PC-3 (cell line): Measurements from ENCODE around the gene HSD17B12. TPM values are rescaled to one million over a fixed set of nuclear protein-coding genes. Genes with fewer than 3 reads are reported as not detected.

Experiments
- ATAC-seq: fragments of 200-7000 bp; cut with Tn5 transposase; 2 replicates; pipeline ENCODE4 v1.9.1; 2020; ENCODE audit warnings: mild to moderate bottlenecking, moderate library complexity
- BruUV-seq: library from RNA; stranded (reverse); fragments of 400-500 nt; replicated peaks from 2 replicates; lab custom pipeline; 2021; lab: Mats Ljungman, UMichigan
- CTCF ChIA-PET: fragments of 300-600 bp; sonication (Branson Sonifier 250); formaldehyde crosslinking; loops from one replicate; lab custom pipeline; 2022; ENCODE audit warnings: antibody characterized with exemption; lab: Charles Lee
- POLR2A ChIA-PET: fragments of 300-600 bp; sonication (Branson Sonifier 250); formaldehyde crosslinking; loops from one replicate; lab custom pipeline; 2022; ENCODE audit warnings: antibody characterized with exemption; ENCODE audit not compliant: unreplicated experiment; lab: Charles Lee
- DNase-seq: peaks from one replicate; pipeline ENCODE4 v3.0.0-alpha.2; 2015
- H2AFZ ChIP-seq: fragments of 300-600 bp; sonication (generic); 2 replicates; pipeline ENCODE4 v1.6.0; 2016; ENCODE audit warnings: antibody characterized with exemption, low read length
- H3F3A ChIP-seq: fragments of 300-600 bp; sonication (generic); one replicate; pipeline ENCODE4 v1.6.0; 2017; ENCODE audit warnings: antibody characterized with exemption, low read length, control low read depth, mild to moderate bottlenecking; ENCODE audit not compliant: unreplicated experiment
- H3K27ac ChIP-seq: fragments of 300-600 bp; sonication (generic); 2 replicates; pipeline ENCODE4 v1.5.1; 2016; ENCODE audit warnings: mild to moderate bottlenecking, low read length
- H3K27me3 ChIP-seq: fragments of 300-600 bp; sonication (generic); 2 replicates; pipeline ENCODE4 v1.6.1; 2016; ENCODE audit warnings: low read length, mixed read lengths
- H3K36me3 ChIP-seq: fragments of 300-600 bp; sonication (generic); 2 replicates; pipeline ENCODE4 v1.6.1; 2016; ENCODE audit warnings: low read depth, mixed run types, low read length, mixed read lengths
- H3K4me1 ChIP-seq: fragments of 300-600 bp; sonication (generic); 2 replicates; pipeline ENCODE4 v1.5.1; 2016; ENCODE audit warnings: low read length; ENCODE audit not compliant: insufficient read depth
- H3K4me2 ChIP-seq: fragments of 300-600 bp; sonication (generic); 2 replicates; pipeline ENCODE4 v1.6.0; 2016; ENCODE audit warnings: low read length
- H3K4me3 ChIP-seq: fragments of 300-600 bp; sonication (generic); 2 replicates; pipeline ENCODE4 v1.5.1; 2016; ENCODE audit warnings: mild to moderate bottlenecking, low read length, mixed read lengths
- H3K79me2 ChIP-seq: fragments of 300-600 bp; sonication (generic); 2 replicates; pipeline ENCODE4 v1.6.1; 2017; ENCODE audit warnings: low read length, mixed read lengths
- H3K9ac ChIP-seq: fragments of 300-600 bp; sonication (generic); 2 replicates; pipeline ENCODE4 v1.6.0; 2016; ENCODE audit warnings: mild to moderate bottlenecking, low read length
- H3K9me2 ChIP-seq: fragments of 300-600 bp; sonication (generic); replicated peaks from 2 replicates; pipeline ENCODE4 v1.6.1; 2016; ENCODE audit warnings: mixed run types, low read length, mixed read lengths
- H3K9me3 ChIP-seq: fragments of 300-600 bp; sonication (generic); 2 replicates; pipeline ENCODE4 v1.6.1; 2016; ENCODE audit warnings: low read length, mixed read lengths
- H4K20me1 ChIP-seq: fragments of 300-600 bp; sonication (generic); 2 replicates; pipeline ENCODE4 v1.6.1; 2016; ENCODE audit warnings: low read length, mixed read lengths
- EZH2 ChIP-seq: fragments of 300-600 bp; sonication (generic); IDR thresholded peaks from one replicate; pipeline ENCODE4 v1.6.1; 2017; ENCODE audit warnings: antibody characterized with exemption, mild to moderate bottlenecking, low read length; ENCODE audit not compliant: unreplicated experiment
- EZH2phosphoT487 ChIP-seq: fragments of 300-600 bp; sonication (generic); IDR thresholded peaks from 2 replicates; pipeline ENCODE4 v1.6.1; 2018; ENCODE audit warnings: mild to moderate bottlenecking, antibody characterized with exemption, low read length, borderline replicate concordance
- intact Hi-C: fragments of 100-400 bp; cut with micrococcal nuclease; formaldehyde crosslinking; loops from 2 replicates; pipeline ENCODE4 v1.9.0; 2023
- total RNA-seq: library from RNA; depleted of rRNA; stranded (reverse); fragments of >200 nt; gene quantifications from 2 replicates; pipeline ENCODE4 v1.2.3, GENCODE V29; 2014
- TF ChIP-seq, protein P1 (sequence below): fragments of 300-600 bp; sonication (generic); conservative IDR thresholded peaks from 2 replicates; pipeline ENCODE4 v1.5.1; 2017; ENCODE audit warnings: antibody characterized with exemption, low read depth, mild to moderate bottlenecking, low read length

HSD17B12 gene
- total RNA-seq, 1 experiment from 2014 or later, result 77.6 TPM

DNA sequence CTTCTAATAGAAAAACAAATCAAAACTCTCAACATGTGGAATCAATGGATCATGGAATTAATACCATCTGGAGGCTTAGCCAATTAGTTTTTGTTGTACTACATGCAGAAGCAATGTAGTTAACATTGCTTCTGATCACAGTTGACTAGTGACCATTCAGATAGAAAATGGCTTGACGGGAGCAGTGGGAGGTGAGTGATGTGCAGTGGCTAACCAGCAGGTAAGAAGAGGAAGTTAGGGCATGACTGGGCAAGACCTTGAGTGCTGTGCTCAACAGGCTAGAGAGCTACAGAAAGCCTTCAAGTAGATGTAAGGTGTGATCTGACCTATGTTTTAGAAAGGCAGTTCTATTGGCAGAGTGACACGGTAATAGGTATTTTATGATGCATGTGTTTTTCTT lies 139.4 kb downstream of the HSD17B12 start:
- H3K79me2 ChIP-seq, result no peaks in the 10 kb centered on the region
- peaks cover 5% of the 10 kb centered on the region; the same call in 1 of the 2 replicates for H4K20me1 ChIP-seq
- H2AFZ ChIP-seq, result no peak overlapping the region
- no peak overlapping the region for H3K9ac ChIP-seq
- no peaks in the 10 kb centered on the region for H3F3A ChIP-seq
- DNase-seq (no peak), ATAC-seq (no peak)
- CTCF ChIA-PET, result no interaction called here
- no TSS peak for BruUV-seq
- POLR2A ChIA-PET, result no interaction called here
- no peak overlapping the region for H3K4me3 ChIP-seq
- H3K9me3 ChIP-seq, result no peaks in the 10 kb centered on the region
- peaks cover 8% of the 10 kb centered on the region; the same call in 1 of the 2 replicates for H3K36me3 ChIP-seq
- no peaks in the 10 kb centered on the region for H3K9me2 ChIP-seq
- no peaks in the 10 kb centered on the region for H3K27me3 ChIP-seq
- no peak overlapping the region for H3K4me2 ChIP-seq
- H3K27ac ChIP-seq, result no peak overlapping the region
- peaks cover 8% of the 10 kb centered on the region for H3K4me1 ChIP-seq
- intact Hi-C loops, result no loop called here
- TF ChIP-seq EZH2 (no peak), EZH2phosphoT487 (no peak)
- TF ChIP-seq, protein P1, sequence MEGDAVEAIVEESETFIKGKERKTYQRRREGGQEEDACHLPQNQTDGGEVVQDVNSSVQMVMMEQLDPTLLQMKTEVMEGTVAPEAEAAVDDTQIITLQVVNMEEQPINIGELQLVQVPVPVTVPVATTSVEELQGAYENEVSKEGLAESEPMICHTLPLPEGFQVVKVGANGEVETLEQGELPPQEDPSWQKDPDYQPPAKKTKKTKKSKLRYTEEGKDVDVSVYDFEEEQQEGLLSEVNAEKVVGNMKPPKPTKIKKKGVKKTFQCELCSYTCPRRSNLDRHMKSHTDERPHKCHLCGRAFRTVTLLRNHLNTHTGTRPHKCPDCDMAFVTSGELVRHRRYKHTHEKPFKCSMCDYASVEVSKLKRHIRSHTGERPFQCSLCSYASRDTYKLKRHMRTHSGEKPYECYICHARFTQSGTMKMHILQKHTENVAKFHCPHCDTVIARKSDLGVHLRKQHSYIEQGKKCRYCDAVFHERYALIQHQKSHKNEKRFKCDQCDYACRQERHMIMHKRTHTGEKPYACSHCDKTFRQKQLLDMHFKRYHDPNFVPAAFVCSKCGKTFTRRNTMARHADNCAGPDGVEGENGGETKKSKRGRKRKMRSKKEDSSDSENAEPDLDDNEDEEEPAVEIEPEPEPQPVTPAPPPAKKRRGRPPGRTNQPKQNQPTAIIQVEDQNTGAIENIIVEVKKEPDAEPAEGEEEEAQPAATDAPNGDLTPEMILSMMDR, result no peak

DNA sequence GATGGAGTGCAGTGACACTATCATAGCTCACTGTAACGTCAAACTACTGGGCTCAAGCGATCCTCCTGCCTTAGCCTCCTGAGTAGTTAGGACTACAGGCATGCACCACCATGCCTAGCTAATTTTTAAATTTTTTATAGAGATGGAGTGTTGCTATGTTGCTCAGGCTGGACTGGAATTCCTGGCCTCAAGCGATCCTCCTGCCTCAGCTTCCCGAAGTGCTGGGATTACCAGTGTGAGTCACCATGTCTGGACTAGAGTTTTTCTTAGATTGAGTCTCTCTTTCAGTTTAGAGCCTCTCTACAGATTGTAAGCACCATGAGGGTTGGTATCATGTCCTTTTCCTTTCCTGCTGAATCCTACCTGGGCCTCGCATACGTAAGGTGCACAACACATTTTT lies 142.8 kb downstream of the HSD17B12 start:
- Histone ChIP-seq H3K4me2 (no peak overlapping the region), H3K27ac (no peak overlapping the region), H3K36me3 (peaks cover 8% of the 10 kb centered on the region; the same call in 1 of the 2 replicates), H2AFZ (no peak overlapping the region), H3K79me2 (no peaks in the 10 kb centered on the region), H3K9me2 (no peaks in the 10 kb centered on the region), H3K4me3 (no peak overlapping the region), H3K9ac (no peak overlapping the region), H3K27me3 (no peaks in the 10 kb centered on the region), H3K4me1 (peaks cover 3% of the 10 kb centered on the region), H3F3A (no peaks in the 10 kb centered on the region), H4K20me1 (no peaks in the 10 kb centered on the region), H3K9me3 (no peaks in the 10 kb centered on the region)
- POLR2A ChIA-PET, result no interaction called here
- ATAC-seq, result no peak
- TF ChIP-seq, protein P1, result no peak
- TF ChIP-seq EZH2phosphoT487 (no peak), EZH2 (no peak)
- DNase-seq, result no peak
- CTCF ChIA-PET, result no interaction called here
- no TSS peak for BruUV-seq
- intact Hi-C loops, result no loop called here

DNA sequence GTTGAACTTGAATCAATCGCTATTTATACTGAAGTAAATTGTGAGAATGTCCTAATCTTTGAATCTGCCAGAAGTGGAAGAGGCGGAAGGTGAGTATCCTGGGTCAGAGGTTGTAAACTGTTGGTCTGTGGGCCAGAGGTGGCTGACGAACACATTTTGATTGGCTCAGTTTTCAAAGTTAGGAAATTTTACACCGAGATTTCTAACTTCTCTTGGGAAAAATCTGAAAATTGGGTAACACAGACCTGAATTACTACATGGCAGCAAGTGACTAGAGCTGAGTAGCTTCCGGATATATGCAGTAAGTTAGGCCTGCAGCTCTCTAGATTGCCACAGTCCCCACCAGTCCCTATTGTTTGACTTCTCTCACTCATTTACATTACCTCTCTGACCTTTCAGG lies 143.3 kb downstream of the HSD17B12 start:
- intact Hi-C loops, result no loop called here
- POLR2A ChIA-PET, result no interaction called here
- H3K36me3 ChIP-seq, result peaks cover 8% of the 10 kb centered on the region; the same call in 1 of the 2 replicates
- H2AFZ ChIP-seq, result no peak overlapping the region
- no peak overlapping the region for H3K4me3 ChIP-seq
- H3K79me2 ChIP-seq, result no peaks in the 10 kb centered on the region
- TF ChIP-seq, protein P1, result no peak
- TF ChIP-seq EZH2phosphoT487 (no peak), EZH2 (no peak)
- no peaks in the 10 kb centered on the region for H3K9me2 ChIP-seq
- CTCF ChIA-PET, result no interaction called here
- H3K4me2 ChIP-seq, result no peak overlapping the region
- H3F3A ChIP-seq, result no peaks in the 10 kb centered on the region
- H3K27me3 ChIP-seq, result no peaks in the 10 kb centered on the region
- H3K4me1 ChIP-seq, result no peaks in the 10 kb centered on the region
- H3K9me3 ChIP-seq, result no peaks in the 10 kb centered on the region
- H3K9ac ChIP-seq, result no peak overlapping the region
- no peaks in the 10 kb centered on the region for H4K20me1 ChIP-seq
- DNase-seq, result no peak
- ATAC-seq, result no peak
- H3K27ac ChIP-seq, result no peak overlapping the region
- BruUV-seq, result no TSS peak
